ENCODE measurements around the gene S100A11. TPM values are rescaled to one million over a fixed set of nuclear protein-coding genes. Genes with fewer than 3 reads are reported as not detected.

Gene S100A11
- total and polyA plus RNA-seq, 2 donors = 81.9 to 910 TPM

- WGBS = 55% methylated on average over 4 of the region's 4 CpGs
- H3K36me3 ChIP-seq (ENCODE audit: insufficient read depth) = no peaks in the 10 kb centered on the region
- H3K27ac ChIP-seq (ENCODE audit: low read depth) = no peak overlapping the region
- no peak for DNase-seq (ENCODE audit: extremely low spot score)
- no peak overlapping the region for H3K4me3 ChIP-seq (ENCODE audit: low read depth, low read length)
- no peaks in the 10 kb centered on the region for H3K4me1 ChIP-seq (ENCODE audit: insufficient read depth)
Observed at GRCh38 chr1:152005360-152005912, 31.4 kb downstream of the S100A11 start.

- H3K36me3 ChIP-seq (ENCODE audit: insufficient read depth) = no peaks in the 10 kb centered on the region
- WGBS = 68% methylated on average over 4 of the region's 4 CpGs
- DNase-seq (ENCODE audit: extremely low spot score) = no peak
- no peak overlapping the region for H3K27ac ChIP-seq (ENCODE audit: low read depth)
- H3K4me3 ChIP-seq (ENCODE audit: low read depth, low read length) = no peak overlapping the region
- no peaks in the 10 kb centered on the region for H3K4me1 ChIP-seq (ENCODE audit: insufficient read depth)
Observed at GRCh38 chr1:152003846-152004442, 32.9 kb downstream of the S100A11 start.

- DNase-seq (ENCODE audit: extremely low spot score) = no peak
- no peak overlapping the region for H3K27ac ChIP-seq (ENCODE audit: low read depth)
- WGBS = 62% methylated on average over 3 of the region's 3 CpGs
Observed at GRCh38 chr1:152002960-152003359, 33.8 kb downstream of the S100A11 start.

GRCh38 chr1:152001631-152002584 lies 34.9 kb downstream of the S100A11 start:
- Histone ChIP-seq H3K4me3 (ENCODE audit: low read depth, low read length) (no peak overlapping the region), H3K4me1 (ENCODE audit: insufficient read depth) (no peaks in the 10 kb centered on the region), H3K36me3 (ENCODE audit: insufficient read depth) (no peaks in the 10 kb centered on the region), H3K27ac (ENCODE audit: low read depth) (no peak overlapping the region)
- WGBS = 64% methylated on average over 4 of the region's 4 CpGs
- DNase-seq (ENCODE audit: extremely low spot score) = peak; percentile 83

More at GRCh38 chr1:152002960-152003359, 33.8 kb downstream of the S100A11 start:
- H3K4me1 ChIP-seq (ENCODE audit: insufficient read depth) = no peaks in the 10 kb centered on the region
- H3K36me3 ChIP-seq (ENCODE audit: insufficient read depth) = no peaks in the 10 kb centered on the region
- no peak overlapping the region for H3K4me3 ChIP-seq (ENCODE audit: low read depth, low read length)

DNA sequence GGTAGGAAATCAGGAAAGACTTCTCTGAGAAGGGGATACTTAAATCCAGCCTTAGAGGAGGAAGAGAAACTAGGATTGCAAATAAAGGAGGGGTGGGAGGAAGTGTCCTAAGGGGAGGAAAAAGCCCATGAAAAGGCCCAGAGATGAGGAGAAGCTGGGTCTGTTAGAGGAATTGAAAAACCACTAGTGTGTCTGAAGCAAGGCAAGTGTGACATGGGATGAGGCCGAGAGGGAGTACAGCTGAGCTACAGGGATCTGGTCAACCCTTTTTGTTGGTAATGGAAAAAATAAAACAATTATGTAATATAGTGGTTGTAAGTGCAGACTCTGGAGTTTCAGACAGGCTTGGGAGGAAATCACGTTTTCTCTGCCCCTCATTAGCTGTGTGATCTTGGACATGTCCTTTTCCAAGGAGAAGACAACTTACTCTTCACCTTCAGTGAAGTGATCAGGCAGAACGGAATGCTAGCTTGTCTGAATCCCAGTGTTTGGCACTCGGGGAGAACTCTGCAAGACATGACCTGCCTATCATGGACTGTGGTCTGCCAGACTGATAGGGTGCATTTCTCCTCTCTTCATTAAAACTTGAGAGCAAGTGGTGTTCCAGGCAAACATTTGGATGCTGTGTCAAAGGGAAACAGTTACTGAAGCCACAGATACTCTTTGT lies 35.7 kb downstream of the S100A11 start:
- 64% methylated on average over 4 of the region's 4 CpGs for WGBS

GRCh38 chr1:151998611-151999362 lies 38.0 kb downstream of the S100A11 start:
- no peaks in the 10 kb centered on the region for H3K36me3 ChIP-seq (ENCODE audit: insufficient read depth)
- no peak for DNase-seq (ENCODE audit: extremely low spot score)
- H3K4me3 ChIP-seq (ENCODE audit: low read depth, low read length) = no peak overlapping the region
- no peaks in the 10 kb centered on the region for H3K4me1 ChIP-seq (ENCODE audit: insufficient read depth)
- peak overlapping the region; percentile 34 for H3K27ac ChIP-seq (ENCODE audit: low read depth)

More for the DNA sequence above, 35.7 kb downstream of the S100A11 start:
- Histone ChIP-seq H3K27ac (ENCODE audit: low read depth) (no peak overlapping the region), H3K4me1 (ENCODE audit: insufficient read depth) (no peaks in the 10 kb centered on the region), H3K4me3 (ENCODE audit: low read depth, low read length) (no peak overlapping the region), H3K36me3 (ENCODE audit: insufficient read depth) (no peaks in the 10 kb centered on the region)
- DNase-seq (ENCODE audit: extremely low spot score) = no peak

GRCh38 chr1:151997284-151997570 lies 39.6 kb downstream of the S100A11 start:
- WGBS = 96% methylated on average over 1 of the region's 1 CpG

GRCh38 chr1:151995774-151996173 lies 41.0 kb downstream of the S100A11 start:
- Histone ChIP-seq H3K4me3 (ENCODE audit: low read depth, low read length) (no peak overlapping the region), H3K4me1 (ENCODE audit: insufficient read depth) (no peaks in the 10 kb centered on the region), H3K36me3 (ENCODE audit: insufficient read depth) (no peaks in the 10 kb centered on the region), H3K27ac (ENCODE audit: low read depth) (no peak overlapping the region)
- DNase-seq (ENCODE audit: extremely low spot score) = no peak
- 61% methylated on average over 2 of the region's 2 CpGs for WGBS

More at GRCh38 chr1:151997284-151997570, 39.6 kb downstream of the S100A11 start:
- no peak for DNase-seq (ENCODE audit: extremely low spot score)
- no peak overlapping the region for H3K27ac ChIP-seq (ENCODE audit: low read depth)
- no peaks in the 10 kb centered on the region for H3K36me3 ChIP-seq (ENCODE audit: insufficient read depth)
- no peaks in the 10 kb centered on the region for H3K4me1 ChIP-seq (ENCODE audit: insufficient read depth)
- H3K4me3 ChIP-seq (ENCODE audit: low read depth, low read length) = no peak overlapping the region

DNA sequence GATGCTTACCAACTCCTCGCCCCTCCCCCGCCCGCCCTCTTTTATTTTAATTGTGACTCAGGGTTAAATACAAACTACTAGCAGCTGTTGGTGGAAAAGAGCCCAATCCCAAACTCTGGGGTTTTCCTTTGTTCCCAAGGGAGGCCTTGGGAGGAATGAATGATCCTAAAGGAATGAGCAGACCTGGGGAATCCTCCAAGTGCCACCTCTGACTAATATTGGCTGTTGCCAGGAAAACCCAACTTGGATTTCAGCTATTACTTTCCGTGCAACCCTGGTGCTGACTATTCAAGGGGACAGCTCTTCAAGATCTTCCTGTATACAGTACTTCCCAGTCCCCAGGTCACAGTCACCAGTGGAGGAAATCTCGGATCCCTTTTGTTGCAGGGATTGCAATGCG lies 41.8 kb downstream of the S100A11 start:
- H3K4me1 ChIP-seq (ENCODE audit: insufficient read depth) = peaks cover 3% of the 10 kb centered on the region
- 55% methylated on average over 6 of the region's 6 CpGs for WGBS
- no peaks in the 10 kb centered on the region for H3K36me3 ChIP-seq (ENCODE audit: insufficient read depth)
- H3K27ac ChIP-seq (ENCODE audit: low read depth) = no peak overlapping the region
- no peak overlapping the region for H3K4me3 ChIP-seq (ENCODE audit: low read depth, low read length)
- DNase-seq (ENCODE audit: extremely low spot score) = no peak

GRCh38 chr1:151993734-151994496 lies 42.9 kb downstream of the S100A11 start, which contains the start of gene S100A10:
Gene S100A10 (minus strand): TSS chr1:151993859. CDS start chr1:151986230, 7,629 bp downstream.
- 2% methylated on average over 69 of the region's 69 CpGs for WGBS
- Histone ChIP-seq H3K27ac (ENCODE audit: low read depth) (peak within 1 kb of the TSS; percentile 87), H3K36me3 (ENCODE audit: insufficient read depth) (no peaks in the 10 kb centered on the region), H3K4me3 (ENCODE audit: low read depth, low read length) (peak within 1 kb of the TSS; percentile 70), H3K4me1 (ENCODE audit: insufficient read depth) (peaks cover 5% of the 10 kb centered on the region)
- DNase-seq (ENCODE audit: extremely low spot score) = no peak

- no peak for DNase-seq (ENCODE audit: extremely low spot score)
- WGBS = under 1% methylated on average over 50 of the region's 50 CpGs
- peaks cover 5% of the 10 kb centered on the region for H3K4me1 ChIP-seq (ENCODE audit: insufficient read depth)
- H3K4me3 ChIP-seq (ENCODE audit: low read depth, low read length) = peak overlapping the region; percentile 70
- peak overlapping the region; percentile 87 for H3K27ac ChIP-seq (ENCODE audit: low read depth)
- H3K36me3 ChIP-seq (ENCODE audit: insufficient read depth) = no peaks in the 10 kb centered on the region
Observed at GRCh38 chr1:151993084-151993733, 43.6 kb downstream of the S100A11 start.

Measured in urinary bladder (tissue), 4 donors.